ENCODE data around the gene CTNNBL1. TPM values are rescaled to one million over a fixed set of nuclear protein-coding genes. Genes with fewer than 3 reads are reported as not detected.

CTNNBL1 gene
- total and polyA plus RNA-seq, 8 donors: 10.5 to 148 (median 42.0) TPM

GRCh38 chr20:37875460-37876175, 181.8 kb downstream of the CTNNBL1 start:
- H3K27me3 ChIP-seq: no peaks in the 10 kb centered on the region
- H3K27ac ChIP-seq: no peak overlapping the region
- no peak overlapping the region for H3K4me3 ChIP-seq
- no peaks in the 10 kb centered on the region for H3K9me3 ChIP-seq
- intact Hi-C loops (cut with DNase I; ENCODE audit: low total_unique reads): no loop called here
- TF ChIP-seq POLR2A (IDR thresholded peaks at IDR 0.05) (no peak), EP300 (IDR thresholded peaks at IDR 0.05) (no peak), CTCF (IDR thresholded peaks at IDR 0.05) (no peak), POLR2AphosphoS5 (IDR thresholded peaks at IDR 0.05) (no peak)
- peaks cover 0 to under 1% (median 0%) of the 10 kb centered on the region in 4 donors for H3K4me1 ChIP-seq
- WGBS, 5 donors: 84 to 89% (median 88%) methylated on average over 21 to 24 of the region's 24 CpGs
- peaks cover 18 to 52% (median 46%) of the 10 kb centered on the region in 4 donors for H3K36me3 ChIP-seq
- DNase-seq: no peak

- 43 to 74% (median 71%) methylated on average over 5 to 7 of the region's 7 CpGs for WGBS, 5 donors
- Histone ChIP-seq H3K36me3 (peaks cover 15 to 40% (median 34%) of the 10 kb centered on the region in 4 donors), H3K4me1 (peaks cover 0 to 7% (median 0%) of the 10 kb centered on the region in 4 donors), H3K27ac (no peak overlapping the region), H3K27me3 (no peaks in the 10 kb centered on the region), H3K9me3 (no peaks in the 10 kb centered on the region), H3K4me3 (no peak overlapping the region)
- intact Hi-C loops (cut with DNase I; ENCODE audit: low total_unique reads): no loop called here
- no peak for DNase-seq
- TF ChIP-seq POLR2A (IDR thresholded peaks at IDR 0.05): no peak
- TF ChIP-seq CTCF (IDR thresholded peaks at IDR 0.05): no peak
- no peak for TF ChIP-seq POLR2AphosphoS5 (IDR thresholded peaks at IDR 0.05)
- no peak for TF ChIP-seq EP300 (IDR thresholded peaks at IDR 0.05)
Observed at GRCh38 chr20:37876863-37877262, 183.0 kb downstream of the CTNNBL1 start.

GRCh38 chr20:37877832-37878772, 184.3 kb downstream of the CTNNBL1 start:
- no peaks in the 10 kb centered on the region for H3K9me3 ChIP-seq
- intact Hi-C loops (cut with DNase I; ENCODE audit: low total_unique reads): no loop called here
- no peak overlapping the region for H3K27ac ChIP-seq
- TF ChIP-seq POLR2AphosphoS5 (IDR thresholded peaks at IDR 0.05) (no peak), POLR2A (IDR thresholded peaks at IDR 0.05) (no peak), CTCF (IDR thresholded peaks at IDR 0.05) (no peak), EP300 (IDR thresholded peaks at IDR 0.05) (no peak)
- no peak overlapping the region for H3K4me3 ChIP-seq
- no peaks in the 10 kb centered on the region for H3K27me3 ChIP-seq
- DNase-seq: no peak
- peaks cover 0 to 7% (median 0%) of the 10 kb centered on the region in 4 donors for H3K4me1 ChIP-seq
- H3K36me3 ChIP-seq: peaks cover 9 to 27% (median 22%) of the 10 kb centered on the region in 4 donors
- 76 to 79% (median 76%) methylated on average over 15 to 20 of the region's 20 CpGs for WGBS, 5 donors

GRCh38 chr20:37878835-37879599, 185.2 kb downstream of the CTNNBL1 start:
- no peak for TF ChIP-seq POLR2AphosphoS5 (IDR thresholded peaks at IDR 0.05)
- TF ChIP-seq EP300 (IDR thresholded peaks at IDR 0.05): no peak
- no peak for TF ChIP-seq CTCF (IDR thresholded peaks at IDR 0.05)
- no peak for TF ChIP-seq POLR2A (IDR thresholded peaks at IDR 0.05)
- H3K9me3 ChIP-seq: no peaks in the 10 kb centered on the region
- no peaks in the 10 kb centered on the region for H3K27me3 ChIP-seq
- WGBS, 5 donors: 66 to 78% (median 70%) methylated on average over 12 of the region's 12 CpGs
- H3K36me3 ChIP-seq: peaks cover 7 to 18% (median 12%) of the 10 kb centered on the region in 4 donors
- H3K4me3 ChIP-seq: no peak overlapping the region
- no peak overlapping the region for H3K27ac ChIP-seq
- intact Hi-C loops (cut with DNase I; ENCODE audit: low total_unique reads): no loop called here
- peak in 1 of 2 donors; percentile 37 for DNase-seq
- peaks cover 0 to 7% (median 0%) of the 10 kb centered on the region in 4 donors for H3K4me1 ChIP-seq

Measured in stomach (tissue), 9 donors.